HG02885 (cell line): ENCODE measurements around the gene CDH2.

Source experiments
- ATAC-seq: cut with Tn5 transposase; IDR thresholded peaks from one replicate; pipeline ENCODE4 v1.9.1; 2021; ENCODE audit warnings: mild to moderate bottlenecking; ENCODE audit not compliant: unreplicated experiment, poor library complexity

The CDH2 gene

DNA sequence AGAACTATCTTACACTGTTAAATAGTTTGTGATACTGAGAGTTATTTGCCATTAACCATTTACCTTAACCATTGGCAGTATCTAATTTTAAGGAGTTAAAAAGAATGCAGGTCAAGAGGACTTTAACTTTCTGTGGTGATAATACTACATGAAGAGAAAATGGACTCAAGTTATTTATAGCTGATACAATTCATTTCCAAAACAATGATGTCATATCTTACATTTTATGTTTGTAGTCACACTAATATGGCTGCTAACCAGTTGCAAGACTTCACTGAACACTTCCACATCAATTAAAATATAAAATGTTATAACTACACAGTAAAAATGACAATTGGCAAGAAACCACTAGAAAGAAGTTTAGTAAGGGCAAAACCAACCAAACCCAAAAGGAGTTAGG is 77.7 kb downstream of the CDH2 start:
- ATAC-seq = no peak

GRCh38 chr18:28095631-28096030 is 81.3 kb downstream of the CDH2 start:
- no peak for ATAC-seq

DNA sequence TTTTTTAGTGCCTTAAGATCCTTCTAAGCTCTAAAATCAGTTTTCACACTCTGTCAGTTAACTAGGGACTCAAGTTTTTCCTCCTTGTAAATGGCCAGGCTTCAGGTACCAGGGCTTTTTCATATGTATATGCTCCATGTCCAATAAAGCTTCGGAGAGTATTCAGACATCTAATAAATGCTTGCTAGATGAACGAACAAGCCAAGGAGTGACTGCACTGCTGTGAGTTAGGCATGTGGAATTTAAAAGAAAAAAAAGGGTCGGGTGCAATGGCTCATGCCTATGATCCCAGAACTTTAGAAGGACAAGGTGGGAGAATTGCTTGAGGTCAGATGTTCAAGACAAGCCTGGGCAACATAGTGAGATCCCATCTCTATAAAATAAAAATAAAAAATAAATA is 81.9 kb downstream of the CDH2 start:
- no peak for ATAC-seq

DNA sequence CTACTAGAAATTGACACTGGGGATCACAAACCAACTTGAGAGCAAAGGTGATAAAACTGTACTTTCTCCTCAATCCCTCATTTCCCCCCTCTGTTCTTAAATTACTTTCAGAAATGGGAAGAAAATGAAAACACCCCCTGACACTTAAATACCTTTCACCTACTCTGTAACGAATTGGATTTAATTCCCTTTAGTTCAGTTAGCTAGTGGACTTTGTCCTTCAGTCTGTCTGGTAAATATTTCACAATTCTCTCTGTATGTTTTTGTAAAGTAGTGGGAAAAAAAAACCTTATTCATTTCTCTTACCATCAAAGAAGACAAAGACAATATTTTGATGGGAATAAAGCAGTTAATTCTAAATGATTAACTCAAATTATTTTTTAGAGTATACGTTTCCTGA is 85.7 kb downstream of the CDH2 start:
- no peak for ATAC-seq

GRCh38 chr18:28088477-28088876 is 88.5 kb downstream of the CDH2 start:
- ATAC-seq = no peak

- ATAC-seq = no peak
Observed at GRCh38 chr18:28086670-28087552, 90.0 kb downstream of the CDH2 start.

DNA sequence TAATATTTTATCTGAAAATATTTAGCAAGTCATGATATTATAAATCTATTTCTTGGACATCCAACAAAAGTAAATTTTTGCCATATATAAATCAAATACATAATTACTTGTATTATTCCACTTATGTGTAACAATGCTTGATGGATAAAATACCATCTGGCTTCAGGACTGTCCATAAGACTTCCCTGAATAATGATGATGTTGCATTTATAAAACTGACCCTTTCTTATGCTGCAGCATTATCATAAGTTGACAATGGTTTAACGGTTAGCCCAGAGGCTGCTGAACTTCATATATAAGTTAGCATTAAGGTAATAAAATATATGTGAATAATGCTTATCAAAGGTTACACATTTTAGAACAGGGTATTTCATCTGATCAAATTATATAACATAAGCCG is 95.4 kb downstream of the CDH2 start:
- ATAC-seq = no peak

- no peak for ATAC-seq
Observed at GRCh38 chr18:28080876-28081300, 96.0 kb downstream of the CDH2 start.

- no peak for ATAC-seq
Observed at GRCh38 chr18:28079883-28080282, 97.0 kb downstream of the CDH2 start.

DNA sequence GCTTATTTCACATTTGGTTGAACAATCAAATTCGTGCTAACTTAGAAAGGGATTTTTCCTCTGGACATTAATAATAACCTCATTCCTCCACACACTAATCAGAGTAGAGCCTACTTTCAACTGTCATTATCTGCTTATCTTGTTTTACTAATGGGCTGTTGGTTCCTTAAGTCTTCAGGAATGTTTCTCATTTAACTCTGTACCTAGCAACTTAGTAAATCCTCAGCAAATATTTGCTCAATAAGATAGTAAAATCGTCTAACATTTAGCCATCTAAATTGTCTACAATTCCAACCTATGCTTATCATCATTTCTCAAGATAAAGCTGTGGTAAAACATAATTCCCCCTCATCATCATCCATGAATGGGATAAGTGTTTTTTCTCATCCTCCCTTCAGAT is 98.1 kb downstream of the CDH2 start:
- no peak for ATAC-seq

- ATAC-seq = no peak
Observed at GRCh38 chr18:28078298-28078697, 98.6 kb downstream of the CDH2 start.

DNA sequence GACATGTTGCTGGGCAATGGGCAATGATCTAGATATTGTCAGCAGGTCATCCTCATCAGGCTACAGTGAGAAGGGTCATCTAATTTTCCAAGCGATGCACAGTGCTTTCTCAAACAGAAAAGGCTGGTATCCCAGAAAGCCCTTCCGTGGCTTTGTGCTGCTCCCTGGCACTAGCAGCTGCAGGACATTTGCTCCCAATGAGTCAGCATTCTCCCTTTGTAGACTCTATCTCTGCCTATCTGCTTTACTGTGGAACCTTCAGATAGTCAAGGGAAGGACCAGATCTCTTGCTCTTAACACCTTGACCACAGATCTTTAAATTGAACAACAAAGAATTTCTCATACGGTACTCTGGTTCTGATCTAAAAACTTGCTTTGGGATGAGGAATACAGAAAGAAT is 101.4 kb downstream of the CDH2 start:
- no peak for ATAC-seq

DNA sequence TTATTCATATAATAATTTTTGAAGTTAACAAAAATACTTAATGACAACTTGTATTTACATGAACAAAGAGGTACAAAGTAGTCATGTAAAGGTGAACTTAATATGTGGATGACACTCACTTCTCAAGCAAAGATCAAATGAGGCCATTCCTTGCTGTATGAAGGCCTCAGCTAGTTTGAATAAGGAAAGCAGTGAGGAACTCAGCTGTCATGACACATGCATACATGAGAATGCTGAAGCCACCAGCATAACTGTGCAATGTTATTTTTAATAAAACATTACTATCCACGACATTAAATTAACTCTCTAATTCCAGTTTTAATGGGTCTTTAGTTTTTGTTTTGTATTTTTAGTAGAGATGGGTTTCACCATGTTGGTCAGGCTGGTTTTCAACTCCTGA is 102.9 kb downstream of the CDH2 start:
- no peak for ATAC-seq

- no peak for ATAC-seq
Observed at GRCh38 chr18:28073658-28074057, 103.3 kb downstream of the CDH2 start.

DNA sequence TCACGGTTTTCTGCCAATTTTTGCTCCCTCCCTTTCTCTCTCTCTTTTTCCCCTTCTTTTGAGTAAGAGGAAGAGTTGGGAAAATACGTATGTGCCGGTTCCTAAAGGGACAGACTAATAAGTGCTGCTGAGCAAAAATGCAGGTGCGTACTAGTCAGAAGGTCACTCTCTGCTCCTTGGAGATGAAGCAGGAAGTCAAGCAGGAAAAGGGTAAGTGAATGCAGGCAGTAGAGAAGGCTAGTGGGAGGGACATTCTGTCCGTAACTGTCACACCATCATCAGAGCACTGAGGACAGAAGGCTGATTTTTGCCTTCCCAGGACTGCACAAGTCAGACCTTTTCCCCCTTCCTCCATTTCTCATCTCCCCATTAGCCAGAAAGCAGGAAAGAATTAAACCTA is 105.7 kb downstream of the CDH2 start:
- no peak for ATAC-seq

DNA sequence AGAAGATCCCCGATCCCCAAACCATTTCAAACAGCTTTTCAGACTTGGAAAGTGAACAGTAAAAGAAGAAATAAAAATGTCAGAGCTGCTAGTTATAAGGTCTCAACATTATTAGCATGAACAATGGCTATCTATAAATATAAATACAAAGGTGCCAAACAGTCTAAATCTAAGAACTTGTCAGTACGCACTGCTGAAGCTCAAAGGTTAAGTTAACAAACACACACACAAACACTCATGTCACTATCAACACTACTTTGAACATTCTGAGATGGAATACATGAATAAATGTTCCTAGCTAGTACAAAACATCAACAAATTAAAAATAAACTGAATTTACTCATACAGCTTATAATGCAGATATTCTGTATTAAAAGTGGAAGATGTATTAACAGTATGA is 108.7 kb downstream of the CDH2 start:
- no peak for ATAC-seq

GRCh38 chr18:28067346-28067745 is 109.6 kb downstream of the CDH2 start:
- no peak for ATAC-seq

- ATAC-seq = no peak
Observed at GRCh38 chr18:28065793-28066186, 111.1 kb downstream of the CDH2 start.

- ATAC-seq = no peak
Observed at GRCh38 chr18:28065031-28065792, 111.7 kb downstream of the CDH2 start.

- no peak for ATAC-seq
Observed at GRCh38 chr18:28063926-28064325, 113.0 kb downstream of the CDH2 start.

DNA sequence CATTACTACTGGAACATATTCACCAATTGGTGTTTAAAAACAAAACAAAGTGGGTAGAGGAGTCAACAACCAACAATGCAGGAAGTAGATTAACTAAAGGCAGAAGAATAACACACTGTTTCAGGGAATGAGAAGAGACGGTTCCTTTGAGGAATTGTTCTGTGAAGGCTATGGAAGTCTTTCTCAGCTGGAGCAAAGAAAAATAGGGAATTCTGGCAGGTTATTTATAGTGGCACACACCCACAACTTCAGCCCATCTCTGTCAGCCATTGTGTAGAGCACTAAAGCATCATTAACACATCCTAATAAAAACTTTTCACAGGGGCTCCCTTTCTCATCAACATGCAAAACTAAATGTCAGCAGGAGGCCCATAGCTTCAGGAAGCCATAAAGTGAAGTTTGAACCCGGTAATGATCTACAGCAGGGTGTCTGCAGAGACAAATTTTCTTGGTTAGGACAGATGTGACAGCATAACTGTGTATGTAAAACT is 113.6 kb downstream of the CDH2 start:
- no peak for ATAC-seq
